Activated gamma-delta T cell treated with anti-CD3 and anti-CD28 coated beads, Interleukin-2, amount 50 U/mL, for 16 hours (primary cell): Measurements from ENCODE around the gene EYA2.

Source experiments
- DNase-seq: peaks from one replicate; pipeline ENCODE4 v3.0.0-alpha.2; 2020; ENCODE audit warnings: low read depth

Gene EYA2

DNA sequence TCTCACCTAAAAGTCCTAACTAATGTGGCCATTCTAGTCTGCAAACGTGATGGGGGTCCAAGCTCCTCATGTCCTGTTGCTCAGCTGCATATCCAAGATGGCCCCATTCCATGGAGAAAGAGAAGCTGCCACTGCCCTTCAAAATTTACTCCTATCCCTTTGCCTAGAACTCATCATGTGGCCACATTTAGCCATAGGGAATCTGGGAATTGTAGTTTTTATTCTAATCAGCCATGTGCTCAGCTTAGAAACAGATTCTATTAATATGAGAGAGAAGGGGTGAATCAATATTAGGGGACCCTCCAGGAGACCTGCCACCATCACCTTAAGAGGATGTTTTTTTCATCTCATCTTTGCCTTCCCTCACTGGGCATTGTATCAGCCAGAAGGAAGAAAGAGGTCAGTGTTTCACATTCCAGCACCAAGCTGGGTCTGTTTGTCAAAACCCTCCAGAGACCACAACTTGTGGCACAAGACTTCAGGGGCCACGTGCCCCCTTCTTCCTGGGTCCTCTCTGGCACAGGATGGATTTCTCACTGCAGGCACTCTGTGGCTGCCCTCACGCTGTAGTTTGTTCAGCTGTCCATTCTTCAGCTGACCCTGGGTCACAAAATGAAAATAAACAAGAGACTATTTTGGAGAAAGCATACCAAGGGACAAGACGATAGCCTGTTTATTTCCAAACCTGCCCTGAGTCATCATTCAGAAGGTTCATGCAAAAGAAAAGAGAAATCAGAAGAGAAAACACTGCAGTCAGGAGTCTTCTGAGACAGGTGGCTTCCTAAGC, 172.0 kb downstream of the EYA2 start:
- DNase-seq, result no peak

DNA sequence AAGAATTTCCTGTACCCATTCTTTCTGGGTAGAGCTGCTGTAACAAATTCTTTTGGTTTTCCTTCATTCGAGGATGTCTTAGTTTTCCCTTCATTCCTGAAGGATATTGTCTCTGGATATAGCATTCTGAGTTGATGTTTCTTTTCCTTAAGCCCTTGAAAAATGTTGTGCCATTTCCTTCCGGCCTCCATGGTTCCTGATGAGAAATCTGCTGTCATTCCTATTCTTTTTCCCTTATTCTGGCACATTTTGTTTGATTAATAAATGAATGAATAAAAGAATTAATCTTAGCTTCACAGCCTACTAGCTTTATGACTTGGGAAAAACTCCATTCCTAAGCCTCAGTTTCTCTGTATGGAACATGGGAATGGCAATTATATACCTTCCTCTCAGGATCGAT, 173.1 kb downstream of the EYA2 start:
- DNase-seq, result no peak

DNA sequence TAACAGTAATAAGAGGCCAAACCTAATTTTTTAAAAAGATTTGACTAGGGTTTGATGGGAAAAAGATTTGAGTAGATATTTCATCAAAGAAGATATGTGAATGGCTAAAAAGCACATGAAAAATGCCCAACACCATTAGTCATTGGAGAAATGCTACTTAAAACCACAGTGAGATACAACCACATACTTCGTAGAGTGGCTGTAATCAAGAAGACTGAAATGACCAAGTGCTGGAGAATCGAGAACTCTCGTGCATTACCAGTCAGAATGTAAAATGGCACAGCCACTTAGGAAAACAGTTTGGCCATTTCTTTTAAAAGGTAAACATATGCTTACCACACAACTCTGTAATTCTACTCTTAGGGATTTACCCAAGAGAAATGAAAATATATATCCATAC, 175.5 kb downstream of the EYA2 start:
- no peak for DNase-seq

DNA sequence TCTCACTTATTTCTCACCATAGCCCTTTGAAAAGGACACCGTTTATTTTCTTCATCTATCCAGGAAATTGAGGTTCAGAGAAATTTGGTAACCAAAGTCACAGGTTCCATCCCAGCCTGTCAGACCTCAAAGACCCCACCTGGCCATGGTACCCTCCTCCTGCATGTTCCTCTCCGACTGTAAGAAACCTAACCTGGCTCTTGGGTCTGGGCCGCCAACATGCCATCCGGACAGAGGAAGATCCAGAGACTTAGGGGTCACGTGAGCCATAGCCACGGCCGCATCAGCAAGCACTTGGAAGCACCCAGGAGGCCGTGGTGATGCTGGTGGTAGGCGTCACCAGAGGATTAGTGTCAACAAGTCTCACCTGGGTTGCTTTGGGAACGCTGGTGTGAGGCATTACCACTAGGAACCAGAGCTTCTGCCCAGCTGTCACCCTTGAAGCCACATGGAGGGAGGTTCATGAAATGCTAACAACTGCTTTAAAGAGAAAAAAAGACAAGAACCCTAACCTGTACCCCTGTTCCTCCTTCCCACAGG, 177.1 kb downstream of the EYA2 start:
- no peak for DNase-seq

DNA sequence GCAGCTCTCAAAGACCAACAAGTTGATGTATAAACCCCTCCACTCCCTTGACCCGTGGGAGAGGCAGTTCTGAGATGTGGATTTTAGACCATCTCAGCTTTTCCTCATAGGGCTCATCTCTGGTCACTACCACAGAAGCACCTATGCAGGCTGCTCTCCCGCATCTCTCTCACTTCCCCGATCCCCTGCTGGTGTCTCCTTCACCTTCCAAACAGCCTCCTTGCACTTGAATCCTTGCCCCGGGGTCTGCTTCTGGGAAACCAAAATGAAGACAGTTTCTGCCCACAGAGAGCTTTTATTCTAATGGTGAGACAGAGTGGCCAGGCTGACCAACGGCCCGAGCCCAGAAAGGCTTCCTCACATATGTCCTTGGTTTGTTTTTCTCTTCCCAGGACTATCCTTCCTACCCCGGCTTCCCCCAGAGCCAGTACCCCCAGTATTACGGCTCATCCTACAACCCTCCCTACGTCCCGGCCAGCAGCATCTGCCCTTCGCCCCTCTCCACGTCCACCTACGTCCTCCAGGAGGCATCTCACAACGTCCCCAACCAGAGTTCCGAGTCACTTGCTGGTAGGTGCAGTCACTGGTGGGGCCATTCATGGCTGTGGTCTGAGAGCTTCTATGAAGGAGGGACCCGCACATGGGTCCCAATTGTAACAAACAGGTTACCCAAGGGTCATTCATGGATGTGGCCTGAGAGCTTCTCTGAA, 179.3 kb downstream of the EYA2 start:
- DNase-seq, result no peak

DNA sequence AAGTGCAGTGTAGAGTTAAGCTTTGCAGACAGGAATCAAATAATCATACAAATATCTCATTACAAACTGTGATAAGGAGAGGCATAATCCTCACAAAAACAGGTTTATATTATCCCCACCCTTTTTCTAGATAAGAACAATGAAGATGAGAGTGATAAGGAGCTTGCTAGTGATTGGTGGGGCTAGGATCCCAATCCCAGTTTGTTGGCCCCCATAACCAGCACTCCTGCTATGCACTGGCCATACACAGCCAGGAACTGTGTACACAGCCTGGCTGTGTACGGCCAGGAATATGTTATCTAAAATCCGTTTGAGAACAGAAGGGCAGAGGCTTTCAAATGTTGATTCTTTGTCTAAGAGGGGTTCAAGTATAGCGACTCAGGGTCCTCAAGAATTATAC, 180.6 kb downstream of the EYA2 start:
- DNase-seq, result no peak

DNA sequence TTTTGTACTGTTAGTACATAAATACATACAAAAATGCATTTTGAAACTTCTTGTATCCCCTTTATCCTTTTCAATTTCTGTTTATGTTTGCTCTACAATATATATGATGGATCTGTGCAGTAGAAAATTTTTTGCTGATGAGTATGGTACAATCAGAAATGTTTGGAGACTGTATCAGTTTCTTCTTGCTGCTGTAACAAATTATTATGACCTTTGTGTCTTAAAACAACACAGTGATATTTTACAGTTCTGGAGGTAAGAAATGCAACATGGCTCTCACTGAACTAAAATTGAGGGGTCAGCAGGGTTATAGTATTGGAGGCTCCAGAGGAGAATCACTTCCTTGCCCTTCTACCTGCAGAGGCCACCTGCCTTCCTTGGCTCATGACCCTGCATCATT, 184.4 kb downstream of the EYA2 start:
- DNase-seq, result no peak

DNA sequence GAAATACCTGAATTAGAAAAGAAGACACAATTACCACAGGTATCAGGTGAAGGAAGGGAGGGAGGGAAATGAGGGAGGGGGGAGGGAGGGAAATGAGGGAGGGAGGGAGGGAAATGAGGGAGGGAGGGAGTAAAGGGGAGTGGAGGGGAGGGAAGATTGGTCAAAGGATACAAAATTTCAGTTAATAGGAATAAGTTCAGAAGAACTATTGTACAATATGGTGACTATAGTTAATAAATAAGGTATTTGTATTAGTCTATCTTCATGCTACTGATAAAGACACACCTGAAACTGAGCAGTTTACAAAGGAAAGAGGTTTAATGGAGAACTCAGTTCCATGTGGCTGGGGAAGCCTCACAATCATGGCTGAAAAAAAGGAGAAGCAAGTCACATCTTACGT, 185.7 kb downstream of the EYA2 start:
- DNase-seq, result no peak

DNA sequence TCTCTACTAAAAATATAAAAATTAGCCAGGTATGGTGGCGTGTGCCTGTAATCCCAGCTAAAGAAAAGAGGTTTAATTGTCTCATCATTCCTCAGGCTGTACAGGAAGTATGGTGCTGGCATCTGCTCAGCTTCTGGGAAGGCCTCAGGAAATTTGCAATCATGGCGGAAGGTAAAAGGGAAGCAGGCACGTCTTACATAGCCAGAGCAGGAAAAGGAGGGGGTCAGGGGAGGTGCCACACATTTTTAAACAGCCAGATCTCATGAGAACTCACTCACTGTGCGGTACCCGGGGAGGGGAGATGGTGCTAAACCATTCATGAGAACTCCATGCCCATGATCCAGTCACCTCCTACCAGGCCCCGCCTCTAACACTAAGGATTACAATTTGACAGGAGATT, 191.7 kb downstream of the EYA2 start:
- DNase-seq, result no peak

DNA sequence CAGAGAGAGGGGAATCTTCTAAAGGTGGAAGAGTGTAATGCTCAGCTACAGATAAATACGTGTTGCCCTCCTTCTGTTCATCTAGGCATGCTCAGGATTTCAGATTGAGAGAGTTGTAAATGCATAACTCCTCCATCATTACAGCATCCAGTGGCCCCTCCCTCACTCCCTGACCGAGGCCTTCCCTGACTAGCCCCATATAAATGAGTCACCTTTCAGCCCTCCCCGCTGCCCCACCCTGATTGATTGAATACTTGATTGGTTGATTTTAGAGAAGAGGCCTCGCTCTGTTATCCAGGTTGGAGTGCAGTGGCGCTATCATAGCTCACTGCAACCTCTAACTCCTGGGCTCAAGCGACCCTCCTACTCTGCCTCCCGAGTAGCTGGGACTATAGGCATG, 193.7 kb downstream of the EYA2 start:
- no peak for DNase-seq

DNA sequence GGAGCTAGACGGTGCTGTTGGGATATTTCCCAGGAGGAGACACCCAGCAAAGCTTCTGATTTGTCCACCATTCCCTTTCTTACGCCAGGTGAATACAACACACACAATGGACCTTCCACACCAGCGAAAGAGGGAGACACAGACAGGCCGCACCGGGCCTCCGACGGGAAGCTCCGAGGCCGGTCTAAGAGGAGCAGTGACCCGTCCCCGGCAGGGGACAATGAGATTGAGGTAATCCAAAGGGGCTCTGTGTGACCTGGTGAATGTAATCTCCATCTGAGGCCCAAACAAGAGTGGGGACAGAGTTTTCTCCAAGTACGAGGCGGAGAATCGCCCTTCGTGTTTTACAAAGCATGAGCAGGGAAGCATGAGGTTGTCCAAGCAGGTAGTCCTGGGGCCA, 194.5 kb downstream of the EYA2 start:
- DNase-seq, result no peak

DNA sequence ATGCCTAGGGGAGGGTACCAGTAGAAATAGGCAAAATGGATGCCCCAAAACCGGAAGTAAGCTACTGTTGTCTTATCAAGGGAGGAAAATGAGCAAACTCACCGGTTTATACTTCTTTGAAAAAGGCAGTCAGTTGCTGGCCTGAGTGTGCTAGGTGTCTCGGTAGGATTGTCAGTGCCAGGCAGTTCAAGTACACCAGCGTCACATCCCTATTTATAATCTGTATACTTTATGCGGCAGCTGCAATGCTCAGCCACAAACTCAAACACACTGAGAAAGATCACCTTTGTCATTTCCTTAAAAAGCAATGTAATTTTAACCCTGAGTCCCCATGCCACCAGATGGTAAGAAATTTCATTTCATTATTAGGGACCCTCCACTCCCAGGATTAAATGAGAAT, 196.2 kb downstream of the EYA2 start:
- DNase-seq, result no peak

DNA sequence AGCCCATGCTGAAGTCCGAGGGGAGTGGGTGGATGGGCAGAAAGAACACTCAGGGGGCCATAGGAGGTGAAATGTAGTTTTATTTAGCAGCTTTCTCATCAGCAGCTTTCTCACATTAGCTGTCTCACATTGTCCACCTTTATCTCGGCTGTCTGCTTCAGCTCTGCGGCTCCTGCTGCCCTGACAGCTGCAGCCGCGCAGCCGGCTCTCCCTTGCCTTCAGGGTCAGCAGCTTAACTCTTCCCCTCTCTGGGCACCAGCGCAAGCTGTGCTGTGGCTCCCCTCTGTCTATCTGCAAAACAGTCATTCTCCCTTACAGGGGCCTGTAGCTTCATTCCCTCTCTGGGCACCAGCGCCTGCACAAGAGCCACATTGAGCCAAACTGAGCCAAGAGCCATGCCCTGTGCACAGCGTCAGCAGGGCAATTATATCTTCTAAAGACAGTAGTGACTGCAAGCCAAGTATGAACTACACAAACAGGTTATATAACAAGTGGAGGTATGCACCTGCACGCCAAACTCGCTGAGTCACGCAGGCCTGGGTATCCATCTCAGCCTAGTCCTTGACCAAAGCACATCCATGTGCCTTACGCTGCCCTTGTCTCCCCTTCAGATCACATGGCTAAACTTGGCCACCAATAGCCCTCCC, 198.8 kb downstream of the EYA2 start:
- no peak for DNase-seq

DNA sequence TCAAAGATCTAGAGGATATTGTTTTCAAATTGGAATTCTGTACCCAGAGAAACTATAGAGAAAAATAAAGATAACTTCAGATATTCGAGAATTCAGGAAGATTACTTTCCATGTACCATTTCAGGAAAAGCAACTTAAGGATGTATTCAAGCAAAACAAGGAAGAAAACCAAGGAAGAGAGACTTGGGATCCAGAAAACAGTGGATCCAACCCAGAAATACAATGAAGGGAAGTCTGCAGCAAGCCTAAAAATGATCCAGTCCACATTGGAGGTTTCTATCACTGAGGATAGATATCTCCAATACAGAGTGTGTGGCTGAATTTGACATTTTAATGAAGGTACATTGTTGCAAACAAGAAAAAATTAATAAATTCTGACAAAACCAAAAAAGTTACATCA, 201.0 kb downstream of the EYA2 start:
- DNase-seq, result no peak

DNA sequence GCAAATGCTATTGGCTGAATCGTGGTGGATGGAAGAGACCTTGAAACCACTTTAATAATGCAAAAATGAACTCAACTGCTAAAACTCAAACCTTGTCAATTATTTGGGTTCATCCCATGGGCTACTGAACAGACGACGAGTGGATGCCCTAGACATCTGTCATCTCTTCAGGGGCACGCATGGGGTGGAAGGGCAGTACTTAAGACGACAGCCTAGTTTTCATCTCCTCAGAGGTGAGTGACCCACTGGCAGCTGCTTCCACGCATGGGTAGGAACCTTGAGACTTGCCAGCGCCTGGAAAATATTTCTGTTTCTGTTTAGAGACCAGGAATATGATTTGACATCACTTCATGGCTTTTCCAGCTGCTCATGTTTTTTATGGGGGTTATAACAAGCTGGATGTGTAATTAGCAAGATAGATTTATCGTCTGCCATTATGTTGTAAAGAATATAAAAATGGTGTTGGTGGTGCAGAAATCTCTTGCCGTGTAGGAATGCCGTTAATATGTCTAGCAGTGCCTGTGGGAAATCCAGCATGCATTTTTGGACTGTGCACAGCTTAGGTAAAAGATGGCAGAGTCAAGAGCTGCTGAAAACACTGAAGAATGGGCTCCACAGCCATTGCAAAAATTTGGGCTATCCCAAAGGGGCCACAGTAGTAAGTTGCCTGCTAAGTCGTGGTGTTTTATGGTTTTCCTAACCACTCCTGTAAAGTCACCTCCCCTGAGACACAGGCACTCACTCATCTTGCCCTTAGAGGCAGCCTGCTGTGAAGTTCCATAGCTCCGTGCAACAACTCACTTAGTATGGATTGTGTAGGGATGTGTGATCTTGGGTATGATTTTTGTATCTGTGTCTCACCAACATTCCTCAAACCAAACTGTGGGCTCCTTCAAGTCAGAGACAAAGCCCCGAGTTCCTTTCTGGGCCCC, 203.3 kb downstream of the EYA2 start:
- no peak for DNase-seq

DNA sequence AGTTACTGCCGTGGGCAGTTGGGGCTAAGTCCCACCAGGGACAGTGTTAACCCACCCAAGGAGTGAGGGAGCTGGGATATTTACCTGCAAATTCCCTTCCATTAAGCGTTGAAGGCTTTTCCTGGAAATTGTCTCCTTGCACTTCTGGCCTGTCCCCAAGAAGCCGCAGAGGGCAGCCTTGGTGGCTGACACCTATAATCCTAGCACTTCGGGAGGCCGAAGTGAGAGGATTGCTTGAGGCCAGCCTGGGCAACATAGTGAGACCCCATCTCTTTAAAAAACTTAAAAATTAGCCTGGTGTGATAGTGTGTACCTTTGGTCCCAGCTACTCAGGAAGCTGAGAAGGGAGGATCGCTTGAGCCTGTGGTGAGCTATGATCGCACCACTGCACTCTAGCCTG, 204.4 kb downstream of the EYA2 start:
- DNase-seq, result no peak

DNA sequence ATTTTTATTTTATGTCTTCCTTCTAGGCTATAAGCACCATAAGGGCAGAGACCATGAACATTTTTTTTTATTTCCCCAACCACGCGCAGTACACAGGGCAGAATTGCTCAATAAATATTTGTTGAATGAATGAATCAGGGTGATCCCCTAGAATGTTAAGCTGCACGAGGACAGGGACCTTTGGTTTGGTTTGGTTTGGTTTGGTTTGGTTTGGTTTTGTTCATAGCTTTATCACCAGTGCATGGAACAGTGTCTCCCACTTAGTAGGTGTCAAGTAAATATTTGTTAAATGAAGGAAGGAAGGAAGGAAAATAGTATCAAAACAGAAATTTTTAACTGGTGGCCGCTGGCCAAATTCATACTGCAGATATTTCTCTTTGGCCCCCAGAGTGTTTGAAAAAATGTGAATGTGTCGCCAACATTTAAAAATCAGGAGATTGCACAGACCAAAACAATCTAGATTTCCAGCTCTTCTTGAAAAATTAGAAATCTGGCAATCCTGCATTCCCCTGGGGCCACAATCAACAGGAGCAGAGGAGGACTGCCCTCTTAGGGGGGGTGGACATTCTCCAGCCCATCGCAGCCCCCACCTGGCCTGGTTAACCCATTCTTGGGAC, 205.3 kb downstream of the EYA2 start:
- no peak for DNase-seq

DNA sequence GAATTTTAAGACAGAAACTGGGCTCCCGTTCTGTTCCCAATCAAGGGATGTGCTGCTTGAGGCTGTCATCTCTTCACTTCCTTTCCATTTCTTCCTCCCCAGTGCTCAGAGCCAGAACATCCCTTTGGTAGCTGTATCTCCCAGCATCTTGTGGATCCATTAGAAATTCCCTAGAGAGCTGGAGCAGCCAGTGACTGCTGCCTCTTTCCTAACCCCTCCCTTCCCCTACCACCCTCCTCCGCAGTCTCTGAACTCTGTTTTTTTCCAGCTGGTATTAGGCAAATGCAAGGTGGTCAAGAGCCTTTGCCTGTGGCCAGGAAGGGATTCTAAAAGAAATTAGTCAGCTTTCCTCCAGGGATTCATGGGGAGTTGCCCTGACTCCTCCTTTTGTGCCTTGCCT, 208.0 kb downstream of the EYA2 start:
- DNase-seq, result no peak

DNA sequence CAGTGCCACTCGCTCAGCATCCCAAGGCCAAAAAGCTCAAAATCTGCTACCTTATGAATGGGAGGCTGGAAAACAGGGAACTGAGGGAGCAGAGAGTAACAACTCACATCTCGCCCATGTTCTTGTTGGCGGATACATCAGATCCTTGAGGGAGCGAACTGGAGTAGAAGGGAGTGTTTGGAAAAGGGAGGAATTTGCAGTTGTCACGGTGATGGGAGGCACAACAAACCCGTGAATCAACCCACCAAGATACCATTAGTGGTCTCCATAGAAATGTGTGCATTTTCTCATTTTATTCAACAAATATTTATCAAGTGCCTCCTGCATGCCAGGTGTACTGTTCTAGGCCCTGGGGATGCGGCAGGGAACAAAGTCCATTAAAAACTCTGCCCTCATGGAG, 212.1 kb downstream of the EYA2 start:
- no peak for DNase-seq

DNA sequence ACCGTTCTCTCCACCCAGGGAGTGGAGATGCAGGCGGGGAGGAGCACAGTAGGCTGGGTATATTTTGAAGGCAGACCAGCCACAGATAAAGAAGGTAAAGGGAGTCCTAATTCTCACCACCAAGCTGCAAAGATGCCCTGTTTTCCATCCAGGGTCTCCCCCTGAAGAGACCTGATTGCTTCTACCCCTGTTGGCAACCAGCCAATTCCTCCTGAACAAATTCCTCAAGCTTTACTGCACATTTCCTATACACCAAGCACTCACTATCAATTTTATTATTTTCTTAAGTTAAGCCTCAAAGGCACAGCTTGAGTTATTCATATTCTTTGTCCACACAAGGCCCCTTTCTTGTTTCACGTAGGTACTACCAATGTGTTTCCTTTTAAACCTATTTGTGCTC, 214.4 kb downstream of the EYA2 start:
- DNase-seq, result no peak

DNA sequence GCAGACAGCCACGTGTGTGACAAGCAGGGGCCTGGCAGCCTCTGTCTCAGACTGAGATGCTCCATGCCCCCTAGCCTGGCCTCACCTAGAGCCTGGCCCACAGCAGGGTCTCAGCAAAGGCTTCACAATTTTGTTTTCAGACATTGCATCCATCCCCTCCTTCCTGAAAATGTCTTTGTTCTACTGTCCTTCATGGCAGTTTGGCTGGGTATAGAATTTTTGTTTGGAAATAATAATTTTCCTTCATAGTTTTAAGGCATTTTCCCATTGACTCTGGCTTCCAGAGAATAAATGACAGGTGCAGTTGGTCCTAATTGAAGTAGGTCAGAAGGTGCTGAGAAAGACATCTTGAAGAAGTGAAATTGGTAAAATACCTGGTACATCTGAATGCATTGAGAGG, 216.2 kb downstream of the EYA2 start:
- no peak for DNase-seq

DNA sequence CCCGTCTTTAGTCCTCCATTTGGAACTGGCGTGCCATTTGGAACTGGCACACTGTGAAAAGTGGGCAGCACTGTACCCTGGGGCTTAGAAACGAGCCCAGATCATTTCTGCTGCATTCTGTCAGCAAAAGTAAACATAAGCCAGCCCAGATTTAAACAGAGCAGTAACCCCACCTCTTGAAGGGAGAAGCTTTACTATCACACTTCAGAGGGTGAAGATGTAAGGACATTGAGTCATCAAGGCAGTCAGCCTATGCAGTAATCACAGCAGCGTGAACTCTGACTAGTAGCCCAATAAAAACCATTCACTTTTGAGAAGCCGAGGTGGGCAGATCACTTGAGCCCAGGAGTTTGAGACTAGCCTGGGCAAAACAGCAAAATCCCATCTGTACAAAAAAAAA, 216.9 kb downstream of the EYA2 start:
- no peak for DNase-seq
